GM08714 (cell line): ENCODE measurements around the gene ABTB2.

Source experiments
- H3K4me3 ChIP-seq: fragments of 200-500 bp; sonication (Bioruptor generic); 2 replicates; pipeline ENCODE4 v1.5.1; 2014; ENCODE audit warnings: mild to moderate bottlenecking, low read length, inconsistent platforms
- ZNF274 ChIP-seq: IDR thresholded peaks from 2 replicates; pipeline ENCODE4 v1.6.1; 2012; ENCODE audit warnings: mild to moderate bottlenecking, low read depth, low read length

The ABTB2 gene

DNA sequence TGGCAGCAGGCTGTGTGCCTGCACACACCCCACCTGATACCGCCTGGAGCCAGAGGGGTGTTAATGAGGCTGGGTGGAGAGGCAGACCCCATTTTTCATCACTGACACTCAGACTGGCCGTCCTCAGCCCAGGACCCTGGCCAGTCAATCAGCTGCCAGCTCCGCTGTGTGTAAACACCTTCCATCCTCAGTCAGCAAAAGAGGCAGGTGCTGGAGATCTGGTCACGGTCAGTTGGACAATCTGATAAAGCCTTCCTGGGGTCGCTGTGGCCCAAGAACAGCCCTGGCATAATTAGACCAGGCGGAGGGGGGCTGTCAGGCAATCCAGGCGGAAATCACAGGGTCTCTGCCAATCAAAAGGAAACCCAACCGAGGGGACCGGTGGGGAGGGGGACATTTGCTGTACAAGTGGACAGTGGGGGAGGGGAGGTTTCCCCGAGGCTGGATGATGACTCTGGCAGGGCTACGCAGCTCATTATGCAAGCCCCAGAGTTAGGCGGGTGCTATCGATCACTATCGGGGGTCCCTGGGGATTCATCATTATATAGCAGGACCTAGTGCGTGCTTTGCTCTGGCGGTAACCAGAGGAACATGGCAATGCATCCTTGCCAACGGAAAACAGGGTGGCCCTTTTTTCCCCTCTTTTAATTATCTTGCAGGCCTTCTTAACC, 72.9 kb downstream of the ABTB2 start:
- no peak for TF ChIP-seq ZNF274
- H3K4me3 ChIP-seq = no peak overlapping the region

DNA sequence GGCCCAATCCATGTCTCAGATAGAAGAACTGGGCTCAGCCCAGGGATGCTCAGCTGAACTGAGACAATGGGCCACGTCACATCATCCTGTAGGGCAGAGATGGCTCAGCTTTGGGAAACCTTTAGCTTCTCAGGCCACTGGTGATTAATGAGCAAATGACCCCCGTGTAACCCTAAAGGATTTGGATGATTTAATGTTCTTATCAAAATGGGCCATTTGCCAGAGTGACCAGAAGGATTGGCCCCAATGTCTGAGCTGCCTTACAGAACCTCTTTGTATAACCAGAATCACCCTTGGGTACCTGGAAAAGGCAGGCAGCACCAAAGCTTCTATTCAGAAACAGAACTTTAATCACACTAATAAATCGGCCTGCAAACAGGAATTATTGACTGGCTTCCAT, 73.7 kb downstream of the ABTB2 start:
- TF ChIP-seq ZNF274 = no peak
- H3K4me3 ChIP-seq = no peak overlapping the region

DNA sequence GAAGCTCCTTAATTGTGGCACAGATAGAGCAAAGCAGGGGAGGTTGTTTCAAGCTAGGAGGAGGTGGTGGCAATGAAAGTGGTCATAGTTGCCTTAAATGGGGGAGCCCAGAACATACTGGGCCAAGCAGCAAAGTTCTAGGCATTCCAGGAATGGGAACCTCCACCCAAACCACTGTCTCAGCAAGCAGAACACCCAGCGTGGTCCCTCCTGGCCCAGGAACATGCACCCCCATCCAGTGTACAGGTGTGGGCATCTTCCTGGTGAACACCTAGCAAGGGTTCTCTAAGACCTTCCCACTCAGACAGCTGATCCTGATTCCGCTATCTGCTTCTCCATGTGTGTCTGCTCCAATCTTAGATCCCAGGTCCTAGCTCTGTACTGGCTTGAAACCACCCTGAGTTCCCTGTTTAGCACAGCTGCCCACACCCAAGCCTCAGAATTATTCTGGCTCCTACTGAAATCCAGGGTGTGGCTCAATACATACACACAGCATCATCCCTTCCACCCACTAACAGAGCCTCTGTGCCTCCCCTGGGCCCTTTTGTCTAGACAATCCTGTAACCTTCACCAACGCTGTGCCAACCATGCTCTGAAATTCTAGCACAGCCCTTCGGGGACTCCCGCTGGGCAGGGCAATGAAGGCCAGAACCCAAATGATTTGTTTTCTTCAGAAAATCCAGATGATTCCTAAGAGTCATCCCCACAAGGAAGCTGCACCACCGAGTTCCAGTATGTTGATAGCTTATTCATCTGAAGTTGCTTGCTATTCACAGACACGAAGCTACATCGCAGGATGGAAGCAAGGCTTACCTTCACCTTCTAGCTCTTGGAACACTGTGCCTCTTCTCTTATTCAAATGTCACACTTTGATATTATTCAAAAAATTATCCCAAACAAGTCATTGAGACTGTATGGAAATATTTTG, 76.6 kb downstream of the ABTB2 start:
- H3K4me3 ChIP-seq = no peak overlapping the region
- no peak for TF ChIP-seq ZNF274

DNA sequence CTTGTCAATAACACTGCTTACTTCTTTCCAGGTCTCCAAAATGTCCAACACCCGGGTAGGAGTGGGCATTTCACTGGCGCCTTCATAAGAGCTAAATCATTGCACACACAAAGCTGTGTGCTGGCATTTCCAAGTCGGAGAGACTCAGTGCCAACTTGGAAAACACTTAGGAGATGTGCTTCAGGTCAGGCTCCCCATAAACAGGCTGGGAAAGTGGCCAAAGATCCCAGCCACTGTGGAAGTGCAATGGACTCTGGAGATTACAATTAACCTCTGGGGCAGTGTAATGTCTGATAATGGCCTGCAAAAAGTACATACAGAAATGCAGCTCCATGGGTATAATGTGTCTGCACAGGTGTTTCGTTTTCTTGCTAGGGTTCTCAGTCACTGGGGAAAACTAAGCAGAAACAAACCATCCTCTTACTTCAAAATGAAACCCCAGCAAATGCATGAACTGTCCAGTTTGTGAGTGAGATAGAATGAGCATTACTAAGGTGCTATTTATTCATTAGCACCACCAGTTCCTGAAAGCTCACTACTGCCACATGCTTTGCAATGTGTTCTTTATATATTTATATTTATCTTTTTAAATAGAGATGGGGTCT, 79.0 kb downstream of the ABTB2 start:
- TF ChIP-seq ZNF274 = no peak
- no peak overlapping the region; the same call in 1 of the 2 replicates for H3K4me3 ChIP-seq

DNA sequence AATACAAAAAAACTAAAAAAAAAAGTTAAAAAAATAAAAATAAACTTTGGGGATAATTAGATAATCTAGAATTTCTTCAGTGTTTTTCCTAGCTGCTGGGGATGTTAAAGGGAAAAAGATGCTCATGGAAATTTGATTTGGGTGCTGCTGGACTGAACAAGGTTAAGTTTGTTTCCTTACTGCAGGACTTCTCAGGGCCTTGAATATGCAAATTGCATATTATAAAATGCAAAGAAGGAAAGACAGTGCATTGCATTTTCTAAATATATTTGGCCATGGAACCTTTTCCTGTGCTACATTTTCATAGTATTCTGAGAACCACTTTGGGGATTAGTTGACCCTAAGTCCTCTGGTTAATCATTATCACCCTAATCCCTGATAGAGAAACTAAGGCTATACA, 79.6 kb downstream of the ABTB2 start:
- no peak overlapping the region for H3K4me3 ChIP-seq
- no peak for TF ChIP-seq ZNF274

DNA sequence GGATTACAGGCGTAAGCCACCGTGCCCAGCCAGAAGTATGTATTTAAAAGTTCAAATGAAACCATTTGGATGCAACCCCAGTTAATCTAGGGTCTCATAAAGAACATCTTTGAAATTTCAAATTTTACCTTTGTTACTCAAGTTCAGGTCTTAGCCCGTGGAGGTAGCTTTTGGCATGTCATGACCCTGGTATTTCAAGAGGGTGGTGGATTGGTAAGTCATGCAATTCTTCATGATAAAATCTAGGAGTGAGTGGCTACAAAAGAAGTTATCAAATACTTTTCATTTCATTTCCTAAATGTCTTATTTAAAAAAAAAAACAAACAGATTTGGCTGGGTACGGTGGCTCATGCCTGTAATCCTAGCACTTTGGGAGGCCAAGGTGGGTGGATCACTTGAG, 80.6 kb downstream of the ABTB2 start:
- TF ChIP-seq ZNF274 = no peak
- H3K4me3 ChIP-seq = no peak overlapping the region

DNA sequence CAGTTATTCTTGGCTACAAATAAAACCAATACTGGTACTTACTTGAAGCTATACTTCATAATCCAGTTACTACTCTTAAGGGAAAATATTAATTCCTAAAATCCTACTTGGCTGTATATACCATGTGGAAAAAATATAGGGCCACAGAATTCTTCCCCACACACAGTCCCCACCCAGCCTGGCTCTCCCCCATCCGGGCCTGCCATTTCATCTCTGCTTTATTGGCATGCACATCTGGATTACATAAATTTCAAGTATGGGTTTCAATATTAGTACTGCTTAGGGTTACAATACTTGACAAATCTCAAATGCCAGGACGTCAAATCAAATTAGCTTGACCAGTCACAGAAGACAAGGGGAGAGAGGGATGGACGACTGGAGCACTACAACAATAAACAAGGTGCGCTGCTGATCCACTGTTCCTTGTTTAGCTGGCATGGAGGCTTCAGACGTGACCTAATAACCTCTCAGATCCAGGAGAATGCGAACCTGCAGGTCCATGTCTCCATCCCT, 81.4 kb downstream of the ABTB2 start:
- no peak overlapping the region for H3K4me3 ChIP-seq
- TF ChIP-seq ZNF274 = no peak

DNA sequence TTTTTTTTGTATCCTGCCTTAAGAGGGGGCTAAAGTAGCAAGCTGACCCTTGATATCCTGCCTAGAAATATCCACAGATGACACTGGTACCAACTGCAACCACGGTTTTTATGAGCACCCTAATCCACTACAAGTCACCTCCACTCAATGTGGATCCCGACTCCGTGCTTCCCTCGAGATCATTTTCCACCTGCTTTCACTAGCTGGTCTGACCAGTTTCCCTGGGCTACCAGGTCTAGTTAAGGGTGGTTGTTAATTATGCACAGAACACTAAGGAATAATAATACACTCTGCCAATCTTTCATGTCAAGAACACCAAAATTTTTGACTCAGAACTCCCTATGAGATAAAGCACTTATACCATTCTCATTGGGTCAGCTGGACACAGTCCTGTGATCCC, 82.3 kb downstream of the ABTB2 start:
- no peak for TF ChIP-seq ZNF274
- no peak overlapping the region for H3K4me3 ChIP-seq

DNA sequence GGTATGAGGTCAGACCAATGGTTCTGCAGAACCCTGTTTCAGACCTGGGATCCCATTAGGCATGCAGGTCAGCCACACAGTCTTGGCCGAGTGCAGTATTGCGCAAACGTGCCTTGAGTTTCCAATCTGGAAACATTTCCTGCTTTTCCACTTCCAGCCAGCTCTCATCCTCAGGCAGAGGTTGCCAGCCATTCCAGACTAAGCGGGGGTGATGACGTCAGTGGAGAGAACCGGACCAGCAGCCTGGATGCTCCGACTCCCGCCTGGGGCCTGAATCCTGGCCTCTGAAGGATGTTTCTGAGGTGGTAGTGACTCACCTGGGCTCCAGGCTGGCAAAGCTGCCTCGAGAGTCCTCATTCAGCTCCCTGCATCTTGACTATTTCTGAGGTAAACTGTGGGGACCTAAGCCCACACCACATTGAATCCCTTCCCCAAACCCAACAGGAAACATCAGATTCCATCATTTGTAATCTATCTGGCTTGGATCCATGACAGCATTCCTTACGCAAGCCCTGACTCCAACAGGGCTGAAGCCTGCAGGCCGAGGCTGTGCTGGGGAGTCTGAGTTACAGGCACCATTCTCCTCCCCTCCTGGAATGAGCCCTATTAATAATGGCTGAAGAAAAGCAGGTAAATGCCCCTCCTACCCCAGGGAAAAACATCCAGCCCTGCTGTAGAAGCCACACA, 83.0 kb downstream of the ABTB2 start:
- H3K4me3 ChIP-seq = no peak overlapping the region
- TF ChIP-seq ZNF274 = no peak

DNA sequence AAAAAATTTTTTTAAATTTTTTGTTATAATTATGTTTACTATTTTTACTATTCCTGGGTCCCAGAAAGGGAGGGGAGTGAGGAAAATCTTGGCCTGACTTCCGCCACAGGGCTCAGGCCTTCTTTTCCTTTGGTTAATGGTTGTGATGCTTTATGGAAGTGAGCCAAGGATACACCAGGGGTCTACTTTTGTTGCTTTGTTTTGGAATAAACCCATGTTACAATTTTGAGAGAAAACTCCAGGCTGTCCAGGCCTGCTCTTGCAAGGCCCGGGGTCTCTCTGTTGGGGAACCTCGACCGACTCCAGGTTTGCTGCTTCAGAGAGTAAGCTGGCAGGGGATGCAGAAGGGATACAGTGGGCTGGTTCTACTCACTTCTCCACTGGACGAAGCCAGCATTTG, 84.7 kb downstream of the ABTB2 start:
- TF ChIP-seq ZNF274 = no peak
- no peak overlapping the region for H3K4me3 ChIP-seq

DNA sequence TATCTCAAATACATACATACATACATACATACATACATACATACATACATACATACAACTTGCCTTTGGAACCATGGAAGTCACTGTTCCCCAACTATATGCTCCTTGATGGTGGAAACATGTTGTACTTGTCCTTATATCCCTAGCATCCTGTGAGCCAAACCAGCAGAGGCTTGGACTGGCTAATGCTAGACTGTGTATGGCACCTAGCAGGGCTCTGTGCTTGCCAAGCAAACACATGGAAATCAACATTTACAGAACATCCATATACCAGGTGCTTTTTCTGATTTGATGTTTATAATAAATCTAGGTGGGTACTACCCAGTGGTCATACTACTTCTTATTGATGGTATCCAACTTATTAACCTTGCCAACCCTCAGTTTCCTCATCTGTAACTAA, 86.1 kb downstream of the ABTB2 start:
- no peak overlapping the region for H3K4me3 ChIP-seq
- no peak for TF ChIP-seq ZNF274

DNA sequence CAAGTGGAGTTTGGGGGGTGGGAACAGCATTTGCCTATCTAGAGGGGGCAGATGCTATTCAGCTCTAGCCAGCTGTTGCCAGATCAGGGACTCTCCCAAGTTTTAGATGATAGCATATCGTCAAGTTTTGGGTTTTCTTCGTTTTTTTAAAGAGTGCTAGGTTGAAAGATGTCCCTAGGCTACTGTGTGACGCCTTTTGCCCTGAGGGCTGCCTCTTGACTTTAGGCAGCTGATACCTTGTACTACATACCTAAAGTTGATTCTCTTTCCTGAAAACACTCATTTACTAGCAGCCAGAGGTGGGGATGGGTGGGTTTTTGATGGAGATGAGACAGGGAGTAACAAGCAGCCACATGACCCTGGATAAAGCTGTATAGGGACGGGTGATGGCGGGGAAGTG, 87.1 kb downstream of the ABTB2 start:
- TF ChIP-seq ZNF274 = no peak
- H3K4me3 ChIP-seq = no peak overlapping the region

DNA sequence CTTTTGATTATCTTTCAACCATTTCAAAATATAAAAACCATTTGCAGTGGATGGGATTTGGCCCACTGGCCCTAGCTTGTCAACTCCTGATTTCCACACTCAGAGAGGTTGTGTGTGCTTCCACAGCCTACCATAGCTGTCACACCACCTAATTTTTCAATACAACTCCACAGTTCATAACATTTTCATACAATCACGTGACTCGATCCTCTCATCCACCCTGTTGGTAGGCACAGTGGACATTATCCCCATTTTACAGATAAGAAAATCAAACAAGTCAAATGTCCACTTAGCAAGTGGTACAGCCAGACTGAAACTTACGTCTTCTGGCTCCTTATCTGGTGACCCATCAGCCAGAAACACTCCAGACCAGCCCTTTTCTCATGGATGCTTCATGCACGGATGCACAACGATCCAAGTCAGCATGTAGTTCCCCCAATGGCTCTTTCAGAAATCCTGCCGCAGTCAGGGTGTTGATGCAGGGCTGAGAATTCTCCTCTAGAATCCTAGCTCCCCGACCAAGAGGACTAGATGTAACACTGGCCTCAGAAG, 88.0 kb downstream of the ABTB2 start:
- H3K4me3 ChIP-seq = no peak overlapping the region
- no peak for TF ChIP-seq ZNF274

DNA sequence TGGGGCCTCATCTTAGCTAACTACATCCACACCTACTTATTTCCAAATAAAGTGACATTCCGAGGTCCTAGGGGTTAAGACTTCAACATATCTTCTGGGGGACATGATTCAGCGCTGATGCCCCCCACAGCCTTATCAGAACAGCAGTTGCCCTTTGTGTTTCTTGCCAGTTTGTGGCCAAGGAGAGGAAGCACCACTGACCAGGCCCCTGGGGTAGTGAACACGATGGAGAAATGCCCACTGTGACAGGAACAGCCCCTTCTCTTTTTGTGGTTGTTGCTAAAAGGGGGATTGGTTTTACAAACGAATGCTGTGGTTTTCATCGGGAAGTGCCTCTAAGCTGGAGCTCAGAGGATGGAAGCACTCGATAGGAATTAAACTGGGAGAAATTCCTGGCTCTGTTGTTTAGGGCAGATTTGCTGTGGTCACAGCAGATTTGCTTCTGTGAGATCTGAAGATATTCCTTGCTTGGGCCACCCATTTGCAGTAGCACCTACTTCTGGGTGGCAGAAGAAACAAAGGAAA, 88.8 kb downstream of the ABTB2 start:
- TF ChIP-seq ZNF274 = no peak
- no peak overlapping the region for H3K4me3 ChIP-seq
